ENCODE data around the gene RUSC1. TPM values are rescaled to one million over a fixed set of nuclear protein-coding genes. Genes with fewer than 3 reads are reported as not detected.

Gene RUSC1
- total RNA-seq, 4 donors from 2014 or later = 13.8 to 49.1 (median 35.9) TPM

DNA sequence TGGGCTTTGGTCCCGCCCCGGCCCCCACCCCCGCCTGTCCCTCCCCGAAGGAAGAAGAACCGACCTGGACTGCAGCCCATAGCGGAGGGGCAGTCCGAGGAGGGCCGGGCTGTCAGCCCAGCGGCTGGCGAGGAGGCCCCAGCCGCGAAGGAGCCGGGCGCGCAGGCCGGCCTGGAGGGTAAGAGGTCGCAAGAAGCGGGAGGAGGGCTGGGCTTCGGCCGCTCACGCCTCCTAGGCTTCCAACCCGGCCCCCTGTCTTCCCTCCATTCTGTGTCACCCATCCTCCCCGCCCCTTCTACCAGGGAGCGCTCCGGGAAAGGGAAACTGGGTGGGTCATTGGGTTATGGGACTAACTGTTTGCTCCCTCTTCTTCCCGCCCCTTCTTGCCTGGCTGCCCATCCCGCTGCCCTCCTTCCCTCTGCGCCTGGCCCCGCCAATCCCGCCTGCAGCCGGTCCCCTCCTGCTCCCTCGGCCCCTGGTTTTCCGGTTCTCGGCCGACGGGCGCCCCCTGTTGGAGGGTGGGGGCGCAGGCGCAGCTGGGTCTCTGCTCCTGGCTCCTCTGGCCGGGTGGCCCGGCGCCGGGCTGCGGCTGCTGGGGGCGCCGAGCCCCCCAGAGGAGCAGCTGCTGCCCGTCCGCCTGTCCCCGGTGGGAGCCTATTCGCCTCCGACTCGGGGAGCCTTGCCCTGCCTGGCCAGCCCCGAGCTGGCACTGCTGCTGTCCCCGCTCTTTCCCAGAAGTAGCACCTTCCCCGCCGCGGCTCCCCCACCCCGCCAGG is 2.4 kb downstream of the RUSC1 start:
- intact Hi-C loops (cut with DNase I; ENCODE audit: low total_unique reads) = loop anchor here (5.0 kb wide), 1 partner anchor 46 kb away; the partner anchor contains the start of gene HCN3
- TF ChIP-seq, protein P1, sequence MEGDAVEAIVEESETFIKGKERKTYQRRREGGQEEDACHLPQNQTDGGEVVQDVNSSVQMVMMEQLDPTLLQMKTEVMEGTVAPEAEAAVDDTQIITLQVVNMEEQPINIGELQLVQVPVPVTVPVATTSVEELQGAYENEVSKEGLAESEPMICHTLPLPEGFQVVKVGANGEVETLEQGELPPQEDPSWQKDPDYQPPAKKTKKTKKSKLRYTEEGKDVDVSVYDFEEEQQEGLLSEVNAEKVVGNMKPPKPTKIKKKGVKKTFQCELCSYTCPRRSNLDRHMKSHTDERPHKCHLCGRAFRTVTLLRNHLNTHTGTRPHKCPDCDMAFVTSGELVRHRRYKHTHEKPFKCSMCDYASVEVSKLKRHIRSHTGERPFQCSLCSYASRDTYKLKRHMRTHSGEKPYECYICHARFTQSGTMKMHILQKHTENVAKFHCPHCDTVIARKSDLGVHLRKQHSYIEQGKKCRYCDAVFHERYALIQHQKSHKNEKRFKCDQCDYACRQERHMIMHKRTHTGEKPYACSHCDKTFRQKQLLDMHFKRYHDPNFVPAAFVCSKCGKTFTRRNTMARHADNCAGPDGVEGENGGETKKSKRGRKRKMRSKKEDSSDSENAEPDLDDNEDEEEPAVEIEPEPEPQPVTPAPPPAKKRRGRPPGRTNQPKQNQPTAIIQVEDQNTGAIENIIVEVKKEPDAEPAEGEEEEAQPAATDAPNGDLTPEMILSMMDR (IDR thresholded peaks at IDR 0.05) = peak; percentile 93 to 98 (median 96)
- peak; percentile 39 to 40 for TF ChIP-seq POLR2A (IDR thresholded peaks at IDR 0.05)
- H3K4me3 ChIP-seq = peak overlapping the region; percentile 72 to 86
- peak overlapping the region; percentile 97 to 99 for H3K27ac ChIP-seq
- no peaks in the 10 kb centered on the region for H3K36me3 ChIP-seq
- DNase-seq = peak; percentile 91 to 92
- H3K27me3 ChIP-seq = no peaks in the 10 kb centered on the region
- peaks cover 8 to 17% of the 10 kb centered on the region in 2 donors for H3K4me1 ChIP-seq
- H3K9me3 ChIP-seq = no peaks in the 10 kb centered on the region

DNA sequence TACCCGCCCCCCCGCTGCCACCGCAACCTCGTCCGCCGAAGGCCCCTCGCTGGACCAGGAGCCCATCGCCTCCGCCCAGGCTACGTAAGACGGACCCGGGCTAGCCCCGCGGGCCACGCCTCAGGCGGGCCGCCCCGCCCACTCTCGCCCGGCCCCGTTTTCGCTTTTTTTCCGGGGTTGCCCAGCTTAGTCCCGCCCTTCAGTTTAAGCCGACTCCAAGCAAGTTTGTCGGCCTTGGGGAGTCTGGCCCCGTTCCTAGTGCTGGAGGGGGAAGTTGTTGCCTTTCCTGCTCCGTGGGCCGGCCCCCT is 3.0 kb downstream of the RUSC1 start:
- no peaks in the 10 kb centered on the region for H3K36me3 ChIP-seq
- H3K4me1 ChIP-seq = peaks cover 8 to 17% of the 10 kb centered on the region in 2 donors
- H3K4me3 ChIP-seq = peak overlapping the region; percentile 72 to 86
- peak; percentile 91 to 93 for DNase-seq
- no peaks in the 10 kb centered on the region for H3K27me3 ChIP-seq
- peak overlapping the region; percentile 97 to 99 for H3K27ac ChIP-seq
- intact Hi-C loops (cut with DNase I; ENCODE audit: low total_unique reads) = loop anchor here (5.0 kb wide), 1 partner anchor 46 kb away; the partner anchor contains the start of gene HCN3
- TF ChIP-seq, protein P1 (IDR thresholded peaks at IDR 0.05) = no peak
- TF ChIP-seq POLR2A (IDR thresholded peaks at IDR 0.05) = peak in 1 of 2 donors; percentile 11
- H3K9me3 ChIP-seq = no peaks in the 10 kb centered on the region

DNA sequence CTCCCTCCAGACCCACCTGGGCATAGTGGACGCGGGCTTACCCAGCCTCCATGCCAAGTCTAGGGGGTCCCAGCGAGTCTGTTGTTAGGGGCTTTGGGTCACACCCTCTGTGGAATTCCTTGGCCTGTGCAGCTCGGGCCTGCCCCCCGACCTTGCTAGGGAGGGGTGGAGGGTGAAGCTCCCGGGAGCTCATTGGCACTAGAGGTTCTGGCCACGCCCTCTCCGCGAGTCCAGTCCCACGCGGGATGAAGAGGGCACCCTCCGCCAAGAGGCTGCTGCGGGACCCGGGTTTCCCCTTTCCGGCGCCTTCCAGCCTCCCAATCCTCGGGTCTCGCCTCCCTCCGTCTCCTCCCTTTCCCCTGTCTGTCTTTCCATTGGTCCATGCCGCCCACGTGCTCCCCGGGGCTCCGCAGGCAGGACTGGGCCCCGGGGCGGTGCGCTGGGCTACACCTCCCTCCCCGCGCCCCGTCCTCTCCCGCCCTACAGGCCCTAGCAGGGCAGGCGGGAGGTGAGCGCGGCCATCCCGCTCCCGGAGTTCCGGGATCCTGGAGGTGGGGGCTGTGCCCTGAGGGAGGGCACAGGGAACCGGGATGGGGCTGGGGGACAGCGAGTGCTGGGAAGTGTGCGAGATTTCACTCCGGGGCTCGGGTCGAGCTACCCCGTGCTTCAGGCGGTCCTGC is 3.5 kb downstream of the RUSC1 start:
- intact Hi-C loops (cut with DNase I; ENCODE audit: low total_unique reads) = loop anchor here (5.0 kb wide), 1 partner anchor 47 kb away; the partner anchor contains the start of gene HCN3
- H3K4me1 ChIP-seq = peaks cover 8 to 17% of the 10 kb centered on the region in 2 donors
- peak overlapping the region; percentile 72 to 86 for H3K4me3 ChIP-seq
- DNase-seq = peak; percentile 94 to 96
- no peaks in the 10 kb centered on the region for H3K9me3 ChIP-seq
- H3K36me3 ChIP-seq = no peaks in the 10 kb centered on the region
- no peaks in the 10 kb centered on the region for H3K27me3 ChIP-seq
- peak overlapping the region; percentile 97 to 99 for H3K27ac ChIP-seq
- TF ChIP-seq POLR2A (IDR thresholded peaks at IDR 0.05) = peak in 1 of 2 donors; percentile 80
- TF ChIP-seq, protein P1 (IDR thresholded peaks at IDR 0.05) = peak in 2 of 4 experiments; percentile 2 to 16

DNA sequence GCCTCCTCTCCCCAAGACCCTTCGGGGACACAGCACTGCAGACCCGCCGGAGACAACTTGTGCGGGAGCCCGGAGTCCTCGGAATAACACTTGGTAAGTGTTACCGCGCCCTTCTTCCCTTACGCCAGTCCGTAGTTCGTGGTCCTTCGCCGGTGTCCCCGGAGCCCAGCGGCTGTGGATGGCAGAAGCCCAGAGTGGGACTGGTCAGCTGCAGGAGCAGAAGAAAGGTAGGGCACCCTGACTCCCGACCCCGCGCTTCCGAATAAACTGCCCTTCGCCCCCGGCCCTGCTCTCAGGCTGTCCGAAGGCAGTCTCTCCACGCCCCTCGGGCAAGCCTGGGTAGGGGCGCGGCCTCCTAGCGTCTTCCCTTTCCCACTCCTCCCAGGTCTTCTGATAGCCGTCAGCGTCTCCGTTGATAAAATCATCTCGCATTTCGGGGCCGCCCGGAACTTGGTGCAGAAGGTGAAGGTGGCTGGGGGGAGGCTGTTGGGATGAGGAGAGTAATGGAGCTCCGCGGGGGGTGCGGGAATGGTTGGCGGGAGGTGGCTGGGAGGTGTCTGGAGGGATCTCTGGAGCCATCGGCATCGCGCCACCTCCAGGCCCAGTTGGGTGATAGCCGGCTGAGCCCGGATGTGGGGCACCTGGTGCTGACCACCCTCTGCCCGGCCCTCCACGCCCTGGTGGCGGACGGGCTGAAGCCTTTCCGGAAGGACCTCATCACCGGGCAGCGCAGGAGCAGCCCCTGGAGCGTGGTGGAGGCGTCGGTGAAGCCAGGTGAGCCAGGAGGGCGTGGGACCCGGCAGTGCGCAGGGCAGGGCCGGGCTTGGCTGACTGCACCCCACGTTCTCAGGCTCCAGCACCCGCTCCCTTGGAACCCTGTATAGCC is 4.3 kb downstream of the RUSC1 start:
- intact Hi-C loops (cut with DNase I; ENCODE audit: low total_unique reads) = loop anchor here (5.0 kb wide), 1 partner anchor 48 kb away; the partner anchor contains the start of gene HCN3

More for the DNA sequence above, 4.3 kb downstream of the RUSC1 start:
- peak overlapping the region; percentile 97 to 99 for H3K27ac ChIP-seq
- no peaks in the 10 kb centered on the region for H3K9me3 ChIP-seq
- peaks cover 8 to 17% of the 10 kb centered on the region in 2 donors for H3K4me1 ChIP-seq
- no peaks in the 10 kb centered on the region for H3K36me3 ChIP-seq
- H3K4me3 ChIP-seq = peak overlapping the region; percentile 72 to 86
- TF ChIP-seq, protein P1 (IDR thresholded peaks at IDR 0.05) = peak; percentile 12 to 48 (median 38)
- TF ChIP-seq POLR2A (IDR thresholded peaks at IDR 0.05) = no peak
- no peaks in the 10 kb centered on the region for H3K27me3 ChIP-seq
- peak; percentile 59 to 64 for DNase-seq

All from uterus (tissue), 4 donors.